ENCODE results near the gene FOXK2.
"Not testable (repeated sequence)": the region's sequence is repeated elsewhere in the genome, so short reads cannot be mapped to it uniquely, and the experiment has no call there.

FOXK2 gene

DNA sequence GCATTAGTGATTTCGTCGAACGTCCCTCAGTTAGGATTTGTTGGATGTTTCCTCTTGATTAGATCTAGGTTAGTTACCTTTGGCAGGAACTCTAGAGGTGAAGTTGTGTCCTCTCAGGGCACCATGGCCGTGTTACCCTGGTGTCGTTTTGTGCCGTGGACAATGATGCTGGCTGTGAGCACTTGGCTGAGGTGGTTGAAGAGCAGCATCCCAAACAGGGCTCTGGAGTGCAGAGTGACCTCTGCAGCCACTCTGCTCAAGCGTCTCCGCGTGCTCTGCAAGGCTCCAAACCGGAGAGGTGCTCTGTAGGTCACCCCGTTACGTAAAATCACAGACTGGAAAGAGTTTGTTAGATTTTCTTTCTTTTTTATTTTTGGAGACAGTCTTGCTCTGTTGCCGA, 33.0 kb downstream of the FOXK2 start:
- no peak for DNase-seq
- Histone ChIP-seq H3K4me1 (peaks cover 0 to 59% (median 51%) of the 10 kb centered on the region in 4 donors), H3K36me3 (no peaks in the 10 kb centered on the region), H3K9me3 (no peaks in the 10 kb centered on the region), H3K4me3 (no peak overlapping the region), H3K27me3 (no peaks in the 10 kb centered on the region), H3K27ac (peak overlapping the region; percentile 69 to 72)
- intact Hi-C loops (cut with DNase I; ENCODE audit: low total_unique reads), result loop anchor here (5.0 to 10.0 kb wide), 2 partner anchors 98 to 135 kb away; partner anchors contain the start of genes CYBC1, HEXD, NARF and OGFOD3
- TF ChIP-seq, protein P1, sequence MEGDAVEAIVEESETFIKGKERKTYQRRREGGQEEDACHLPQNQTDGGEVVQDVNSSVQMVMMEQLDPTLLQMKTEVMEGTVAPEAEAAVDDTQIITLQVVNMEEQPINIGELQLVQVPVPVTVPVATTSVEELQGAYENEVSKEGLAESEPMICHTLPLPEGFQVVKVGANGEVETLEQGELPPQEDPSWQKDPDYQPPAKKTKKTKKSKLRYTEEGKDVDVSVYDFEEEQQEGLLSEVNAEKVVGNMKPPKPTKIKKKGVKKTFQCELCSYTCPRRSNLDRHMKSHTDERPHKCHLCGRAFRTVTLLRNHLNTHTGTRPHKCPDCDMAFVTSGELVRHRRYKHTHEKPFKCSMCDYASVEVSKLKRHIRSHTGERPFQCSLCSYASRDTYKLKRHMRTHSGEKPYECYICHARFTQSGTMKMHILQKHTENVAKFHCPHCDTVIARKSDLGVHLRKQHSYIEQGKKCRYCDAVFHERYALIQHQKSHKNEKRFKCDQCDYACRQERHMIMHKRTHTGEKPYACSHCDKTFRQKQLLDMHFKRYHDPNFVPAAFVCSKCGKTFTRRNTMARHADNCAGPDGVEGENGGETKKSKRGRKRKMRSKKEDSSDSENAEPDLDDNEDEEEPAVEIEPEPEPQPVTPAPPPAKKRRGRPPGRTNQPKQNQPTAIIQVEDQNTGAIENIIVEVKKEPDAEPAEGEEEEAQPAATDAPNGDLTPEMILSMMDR (IDR thresholded peaks at IDR 0.05), result no peak

DNA sequence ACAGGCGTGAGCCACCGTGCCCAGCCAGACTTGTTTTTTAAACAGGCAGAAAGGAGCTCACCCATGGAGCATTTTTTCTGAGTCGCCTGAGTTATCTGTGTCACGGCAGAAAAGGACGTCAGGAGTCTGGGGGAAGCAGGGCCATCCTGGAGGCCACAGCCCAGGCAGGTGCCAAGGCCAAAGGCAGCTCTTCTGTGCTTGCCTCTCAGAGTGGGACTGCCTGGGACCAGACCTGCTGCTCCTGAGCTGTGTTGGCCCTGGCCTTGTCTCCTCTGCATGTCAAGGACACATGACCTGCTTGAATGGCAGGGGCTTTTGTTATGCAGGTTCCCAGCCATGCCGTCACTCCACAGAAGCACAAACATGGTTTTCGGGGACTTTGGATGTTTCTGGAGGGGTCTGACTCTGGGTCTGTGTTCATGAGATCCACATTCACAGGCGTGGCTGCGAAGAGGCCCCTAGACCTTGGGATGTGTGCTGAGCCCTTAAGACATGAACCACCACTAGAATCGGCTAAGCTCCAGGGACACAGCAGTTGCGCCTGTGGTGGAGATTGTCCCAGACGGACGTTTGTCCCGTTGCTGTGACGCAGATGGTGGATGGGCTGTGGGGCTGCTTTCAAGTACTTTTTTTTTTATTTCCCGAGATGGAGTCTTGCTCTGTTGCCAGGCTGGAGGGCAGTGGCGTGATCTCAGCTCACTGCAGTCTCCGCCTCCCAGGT, 33.8 kb downstream of the FOXK2 start:
- H3K9me3 ChIP-seq, result no peaks in the 10 kb centered on the region
- TF ChIP-seq, protein P1 (IDR thresholded peaks at IDR 0.05), result no peak
- H3K27me3 ChIP-seq, result no peaks in the 10 kb centered on the region
- peaks cover 0 to 55% (median 47%) of the 10 kb centered on the region in 4 donors for H3K4me1 ChIP-seq
- peak overlapping the region; percentile 69 to 72 for H3K27ac ChIP-seq
- intact Hi-C loops (cut with DNase I; ENCODE audit: low total_unique reads), result loop anchor here (5.0 to 10.0 kb wide), 2 partner anchors 99 to 136 kb away; partner anchors contain the start of genes CYBC1, HEXD, NARF and OGFOD3
- peak in 1 of 2 donors; percentile 77 for DNase-seq
- H3K4me3 ChIP-seq, result no peak overlapping the region
- no peaks in the 10 kb centered on the region for H3K36me3 ChIP-seq

DNA sequence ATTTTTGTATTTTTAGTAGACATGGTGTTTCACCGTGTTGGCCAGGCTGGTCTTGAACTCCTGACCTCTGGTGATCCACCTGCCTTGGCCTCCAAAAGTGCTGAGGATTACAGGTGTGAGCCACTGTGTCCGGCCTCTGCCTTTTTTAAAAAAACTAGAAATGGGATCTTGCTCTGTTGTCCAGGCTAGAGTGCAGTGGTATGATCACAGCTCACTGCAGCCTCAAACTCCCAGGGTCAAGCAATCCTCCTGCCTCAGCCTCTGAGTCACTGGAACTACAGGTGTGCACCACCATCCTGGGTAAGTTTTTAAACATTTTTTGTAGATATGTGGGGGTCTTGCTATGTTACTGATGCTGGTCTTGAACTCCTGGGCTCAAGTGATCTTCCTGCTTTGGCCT, 38.0 kb downstream of the FOXK2 start:
- H3K9me3 ChIP-seq, DNase-seq, H3K4me3 ChIP-seq, H3K36me3 ChIP-seq, H3K27me3 ChIP-seq, H3K27ac ChIP-seq: not testable (repeated sequence)
- H3K4me1 ChIP-seq, result peaks cover 0 to 57% (median 37%) of the 10 kb centered on the region in 4 donors
- intact Hi-C loops (cut with DNase I; ENCODE audit: low total_unique reads), result loop anchor here (10.0 kb wide), 1 partner anchor 103 kb away; the partner anchor contains the start of genes CYBC1 and NARF

DNA sequence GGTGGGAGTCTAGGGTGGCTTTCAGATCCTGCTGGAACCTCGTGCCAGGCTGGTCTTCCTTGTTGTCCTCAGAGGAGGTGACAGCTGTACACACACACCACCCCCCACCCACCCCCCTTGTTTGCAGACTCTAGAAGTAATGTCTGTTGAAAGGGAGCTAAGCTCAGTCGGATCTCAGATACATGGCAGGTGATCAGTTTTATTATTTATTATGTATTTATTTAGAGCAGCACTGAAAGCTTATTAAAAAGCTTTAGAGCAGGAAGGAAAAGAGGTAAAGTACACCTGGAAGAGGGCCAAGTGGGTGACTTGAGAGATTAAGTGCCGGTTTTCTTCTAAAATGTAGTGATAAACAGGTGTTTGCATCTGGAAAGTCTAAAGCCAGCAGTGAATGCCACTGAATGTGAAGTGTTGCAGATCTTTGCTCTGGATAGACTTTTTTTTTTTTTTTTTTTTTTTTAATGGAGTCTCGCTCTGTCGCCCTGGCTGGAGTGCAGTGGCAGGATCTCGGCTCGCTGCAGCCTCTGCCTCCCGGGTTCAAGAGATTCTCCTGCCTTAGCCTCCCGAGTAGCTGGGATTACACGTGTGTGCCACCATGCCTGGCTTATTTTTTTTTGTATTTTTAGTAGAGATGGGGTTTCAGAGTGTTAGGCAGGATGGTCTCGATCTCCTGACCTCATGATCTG, 40.2 kb downstream of the FOXK2 start:
- H3K27ac ChIP-seq, result no peak overlapping the region
- intact Hi-C loops (cut with DNase I; ENCODE audit: low total_unique reads), result loop anchor here (10.0 kb wide), 1 partner anchor 105 kb away; the partner anchor contains the start of genes CYBC1 and NARF
- H3K4me1 ChIP-seq, result peaks cover 0 to 48% (median 18%) of the 10 kb centered on the region in 4 donors
- no peak overlapping the region for H3K4me3 ChIP-seq
- H3K27me3 ChIP-seq, result no peaks in the 10 kb centered on the region
- H3K36me3 ChIP-seq, result no peaks in the 10 kb centered on the region
- DNase-seq, result no peak
- no peaks in the 10 kb centered on the region for H3K9me3 ChIP-seq
- TF ChIP-seq, protein P1 (IDR thresholded peaks at IDR 0.05), result no peak

DNA sequence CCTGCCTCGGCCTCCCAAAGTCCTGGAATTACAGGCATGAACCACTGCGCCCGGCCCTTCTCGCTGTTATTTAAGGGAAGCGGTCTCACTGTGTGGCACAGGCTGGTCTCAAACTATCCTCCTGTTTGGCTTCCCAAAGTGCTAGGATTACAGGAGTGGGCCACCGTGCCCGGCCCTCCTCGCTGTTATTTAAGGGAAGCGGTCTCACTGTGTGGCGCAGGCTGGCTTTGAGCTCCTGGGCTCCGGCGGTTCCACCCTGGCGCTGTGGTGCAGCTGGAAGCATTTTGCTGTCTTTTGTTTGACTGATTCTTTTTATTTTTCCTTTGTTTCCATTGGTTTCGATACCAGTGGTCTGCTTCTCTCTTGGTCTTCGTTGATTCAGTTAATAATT, 40.7 kb downstream of the FOXK2 start:
- no peak overlapping the region for H3K4me3 ChIP-seq
- H3K9me3 ChIP-seq, result no peaks in the 10 kb centered on the region
- no peaks in the 10 kb centered on the region for H3K36me3 ChIP-seq
- H3K4me1 ChIP-seq, result peaks cover 0 to 49% (median 15%) of the 10 kb centered on the region in 4 donors
- H3K27me3 ChIP-seq, result no peaks in the 10 kb centered on the region
- TF ChIP-seq, protein P1 (IDR thresholded peaks at IDR 0.05), result no peak
- DNase-seq, result no peak
- intact Hi-C loops (cut with DNase I; ENCODE audit: low total_unique reads), result no loop called here
- no peak overlapping the region for H3K27ac ChIP-seq
